HL-60/S4 treated with phorbol 12-myristate 13-acetate at 8.2 ng/mL for 4 days and 3 days (cell line): ENCODE results near the gene FOXP2.
"Not testable (repeated sequence)": the region's sequence is repeated elsewhere in the genome, so short reads cannot be mapped to it uniquely, and the experiment has no call there.

Experiments
- in situ Hi-C: fragments of 300-500 bp; cut with MboI; formaldehyde crosslinking; loops from 2 replicates; pipeline ENCODE4 v1.15.0; 2022; ENCODE audit warnings: low sequenced_read_pairs

The FOXP2 gene

GRCh38 chr7:114419441-114420272, 5.0 kb downstream of the FOXP2 start:
- in situ Hi-C loops, result no loop called here

DNA sequence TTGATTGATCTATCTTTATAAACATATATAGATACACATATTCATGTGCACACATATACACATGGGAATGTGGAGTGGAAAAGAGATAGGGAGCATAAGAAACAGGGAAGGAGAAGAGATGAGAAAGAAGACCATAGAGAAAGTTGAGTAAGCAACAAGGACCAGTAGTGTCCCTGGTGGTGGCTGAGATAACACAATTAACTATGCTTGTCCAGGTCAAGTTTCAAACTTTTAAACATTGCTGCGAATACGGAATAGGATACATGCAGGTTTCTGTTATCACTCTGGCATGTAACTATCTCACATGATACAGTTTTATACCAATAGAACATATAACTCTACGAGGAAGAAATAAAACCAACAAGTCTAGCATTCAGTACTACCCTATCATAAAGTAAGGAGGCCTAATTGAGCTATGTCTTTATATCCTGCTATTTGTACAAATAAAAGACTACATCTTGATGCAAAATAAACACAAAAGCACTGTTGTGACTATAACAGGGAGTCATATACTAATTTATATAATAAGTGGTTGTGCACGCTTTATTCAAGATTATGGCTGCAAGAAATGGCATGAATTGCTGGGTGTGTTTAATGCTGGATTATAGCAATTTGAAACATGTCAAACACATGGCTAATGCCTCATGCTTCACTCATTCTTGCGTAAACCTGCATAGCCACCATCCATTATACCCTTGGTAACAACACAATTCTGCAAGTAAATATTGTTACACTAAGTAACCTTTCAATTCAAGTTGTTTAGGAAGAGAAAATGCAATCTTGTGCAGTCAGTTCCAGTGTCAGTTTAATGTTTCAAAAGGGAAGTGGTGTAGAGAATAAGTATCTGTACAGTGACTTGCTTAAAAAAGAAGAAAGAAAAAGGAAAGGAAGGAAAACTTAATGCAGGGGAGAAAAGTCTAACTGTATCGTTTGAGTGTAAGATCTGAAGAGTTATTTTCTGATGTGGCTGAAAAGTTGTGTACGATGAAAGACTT, 8.2 kb downstream of the FOXP2 start:
- in situ Hi-C loops, result no loop called here

GRCh38 chr7:114426382-114426781, 11.8 kb downstream of the FOXP2 start:
- in situ Hi-C loops, result no loop called here

GRCh38 chr7:114426824-114427223, 12.2 kb downstream of the FOXP2 start:
- in situ Hi-C loops, result no loop called here

- in situ Hi-C loops, result no loop called here
Observed at GRCh38 chr7:114428211-114428610, 13.6 kb downstream of the FOXP2 start.

- in situ Hi-C loops, result no loop called here
Observed at GRCh38 chr7:114431189-114431588, 16.6 kb downstream of the FOXP2 start.

DNA sequence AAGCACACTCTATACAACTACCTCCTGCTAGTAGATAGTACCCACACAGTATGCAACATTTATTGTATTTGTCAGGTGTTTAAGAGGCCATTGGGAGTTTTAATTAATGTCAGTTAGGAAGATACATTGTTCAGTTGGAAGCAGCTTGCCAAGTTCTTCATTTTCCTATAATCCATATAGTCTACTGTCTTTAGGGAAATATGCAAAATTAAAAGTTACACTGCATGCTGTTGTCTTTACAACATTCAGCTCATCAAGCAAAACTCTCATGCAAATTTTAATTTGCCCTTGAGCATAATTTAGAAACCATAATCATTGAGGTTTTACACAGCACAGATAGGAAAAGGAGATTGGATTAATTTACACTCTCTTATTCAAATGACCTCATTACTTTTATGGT, 17.4 kb downstream of the FOXP2 start:
- in situ Hi-C loops, result no loop called here

- in situ Hi-C loops, result no loop called here
Observed at GRCh38 chr7:114432703-114433102, 18.1 kb downstream of the FOXP2 start.

DNA sequence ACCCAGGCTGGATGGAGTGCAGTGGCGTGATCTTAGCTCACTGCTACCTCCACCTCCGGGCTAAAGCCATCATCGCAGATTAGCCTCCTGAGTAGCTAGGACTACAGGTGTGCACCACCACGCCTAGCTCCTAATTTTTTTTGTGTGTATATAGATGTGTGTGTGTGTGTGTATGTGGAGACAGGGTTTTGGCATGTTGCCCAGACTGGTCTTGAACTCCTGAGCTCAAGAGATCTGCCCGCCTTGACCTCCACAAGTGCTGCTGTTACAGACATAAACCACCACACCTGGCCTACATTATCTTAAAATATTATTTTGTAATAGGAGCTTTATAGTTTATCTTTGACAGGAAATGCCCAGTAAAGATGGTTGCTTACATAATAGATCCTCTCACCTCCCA, 25.0 kb downstream of the FOXP2 start:
- in situ Hi-C loops, result no loop called here

DNA sequence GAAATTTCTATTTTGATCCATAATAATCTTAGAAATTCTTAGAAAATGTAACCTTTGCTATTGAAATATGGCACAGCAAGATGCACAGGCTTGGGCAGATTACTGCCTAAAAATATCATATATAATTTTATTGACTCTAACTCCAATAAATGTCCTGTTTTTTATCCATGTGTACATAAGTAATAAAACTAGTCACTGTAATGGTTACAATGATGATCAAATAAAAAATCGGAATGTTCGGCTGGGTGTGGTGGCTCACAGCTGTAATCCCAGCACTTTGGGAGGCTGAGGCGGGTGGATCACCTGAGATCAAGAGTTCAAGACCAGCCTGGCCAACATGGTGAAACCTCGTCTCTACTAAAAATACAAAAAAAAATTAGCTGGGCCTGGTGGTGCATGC, 26.3 kb downstream of the FOXP2 start:
- in situ Hi-C loops, result not testable (repeated sequence)

- in situ Hi-C loops, result no loop called here
Observed at GRCh38 chr7:114444196-114444595, 29.6 kb downstream of the FOXP2 start.

DNA sequence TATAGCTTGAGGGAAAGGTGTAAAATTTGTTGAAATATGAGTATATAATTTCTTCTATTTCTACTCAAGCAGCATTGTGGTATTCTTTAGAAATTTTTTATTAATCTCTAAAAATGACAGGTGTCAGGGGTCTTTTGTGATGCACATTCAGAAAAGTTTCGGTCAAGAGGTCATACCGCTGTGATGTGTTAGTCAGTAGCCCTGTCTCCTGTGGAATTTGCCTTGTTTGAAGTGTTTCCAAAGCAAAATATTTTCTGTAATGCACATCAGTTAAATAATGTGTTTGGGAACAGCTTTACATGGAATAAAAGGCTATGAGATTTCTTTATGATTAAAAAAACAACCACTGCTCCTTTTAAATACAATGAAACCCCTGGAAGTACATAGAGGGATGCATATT, 35.8 kb downstream of the FOXP2 start:
- in situ Hi-C loops, result no loop called here

DNA sequence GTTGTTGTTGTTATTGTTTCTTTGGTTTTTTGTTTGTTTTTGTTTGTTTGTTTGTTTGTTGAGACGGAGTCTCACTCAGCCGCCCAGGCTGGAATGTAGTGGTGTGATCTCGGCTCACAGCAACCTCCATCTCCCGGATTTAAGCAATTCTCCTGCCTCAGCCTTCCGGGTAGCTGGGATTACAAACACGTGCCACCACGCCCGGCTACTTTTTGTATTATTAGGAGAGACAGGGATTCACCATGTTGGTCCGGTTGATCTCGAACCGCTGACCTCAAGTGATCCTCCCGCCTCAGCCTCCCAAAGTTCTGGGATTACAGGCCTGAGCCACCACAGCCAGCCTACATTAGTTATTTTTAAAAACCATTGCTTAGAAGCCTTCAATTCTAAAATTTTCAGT, 45.0 kb downstream of the FOXP2 start:
- in situ Hi-C loops, result no loop called here

- in situ Hi-C loops, result no loop called here
Observed at GRCh38 chr7:114460021-114460420, 45.4 kb downstream of the FOXP2 start.

DNA sequence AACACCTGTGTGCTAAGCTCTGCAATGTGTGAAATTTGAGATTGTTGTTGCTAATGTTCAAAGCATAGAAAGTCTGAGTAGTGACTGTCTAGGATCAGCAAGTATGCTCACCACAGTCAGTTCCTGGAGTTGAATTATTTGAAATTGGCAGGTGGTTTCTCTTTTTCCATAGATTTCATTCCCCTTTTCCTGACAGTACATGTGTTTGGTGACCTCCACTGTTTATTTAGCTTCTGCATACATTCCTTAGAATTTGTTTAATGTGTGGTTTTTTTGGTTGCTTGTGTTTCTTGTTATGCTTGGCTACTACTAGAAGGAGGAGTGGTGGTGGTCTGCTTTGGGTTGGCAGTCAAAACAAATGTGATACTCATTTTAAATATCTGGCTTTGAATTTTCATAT, 52.3 kb downstream of the FOXP2 start:
- in situ Hi-C loops, result no loop called here

- in situ Hi-C loops, result no loop called here
Observed at GRCh38 chr7:114468844-114469243, 54.2 kb downstream of the FOXP2 start.

- in situ Hi-C loops, result no loop called here
Observed at GRCh38 chr7:114472896-114473512, 58.4 kb downstream of the FOXP2 start.

DNA sequence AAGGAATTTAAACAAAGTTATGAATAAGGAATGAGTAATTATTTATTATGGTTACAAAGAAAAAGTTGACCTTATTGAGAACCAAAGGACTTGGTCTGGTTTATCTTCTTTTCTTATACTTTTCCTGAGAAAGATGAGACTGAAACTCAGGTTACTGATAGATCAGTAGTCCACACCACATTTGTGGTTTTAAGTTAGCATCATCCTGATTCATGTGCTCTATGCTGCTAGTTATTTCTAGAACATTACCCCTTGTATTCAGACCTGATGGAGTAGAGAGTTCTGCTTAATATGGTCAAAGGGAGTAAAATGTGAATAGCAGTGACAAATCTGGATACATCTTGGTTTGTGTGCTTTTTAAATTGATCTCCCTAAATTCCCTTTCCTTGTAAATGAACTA, 63.8 kb downstream of the FOXP2 start:
- in situ Hi-C loops, result no loop called here

DNA sequence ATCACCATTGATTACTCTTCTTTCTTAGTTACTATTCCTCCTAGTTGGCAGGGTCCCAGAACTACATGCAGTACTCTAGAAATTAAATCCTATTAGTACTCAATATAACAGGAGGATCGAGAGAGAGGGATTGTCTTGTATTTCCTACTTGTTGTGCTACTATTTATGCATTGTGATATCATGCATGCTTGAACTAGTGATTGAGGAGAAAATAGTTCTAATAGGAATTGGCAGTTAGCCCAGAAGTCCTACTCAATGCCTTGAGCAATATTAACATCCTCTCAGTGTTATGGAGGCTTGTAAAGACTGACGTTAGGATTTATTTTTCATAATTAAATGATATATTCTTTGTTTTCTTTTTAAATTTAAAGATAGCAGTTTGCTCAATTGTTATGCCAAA, 67.4 kb downstream of the FOXP2 start:
- in situ Hi-C loops, result no loop called here

GRCh38 chr7:114484226-114484625, 69.6 kb downstream of the FOXP2 start:
- in situ Hi-C loops, result no loop called here

DNA sequence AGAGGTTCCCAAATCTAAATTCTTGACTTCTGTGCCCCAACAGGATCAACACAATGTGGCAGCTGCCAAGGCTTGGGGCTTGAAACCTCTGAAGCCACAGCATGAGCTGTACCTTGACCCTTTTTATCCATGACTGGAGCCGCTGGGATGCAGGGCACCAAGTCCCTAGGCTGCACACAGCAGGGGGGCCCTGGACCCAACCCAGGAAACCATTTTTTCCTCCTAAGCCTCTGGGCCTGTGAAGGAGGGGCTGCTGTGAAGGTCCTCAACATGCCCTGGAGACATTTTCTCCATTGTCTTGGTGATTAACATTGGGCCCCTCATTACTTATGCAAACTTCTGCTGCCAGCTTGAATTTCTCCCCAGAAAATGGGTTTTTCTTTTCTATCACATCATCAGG, 72.6 kb downstream of the FOXP2 start:
- in situ Hi-C loops, result no loop called here
